ENCODE results near the gene INCA1.

Gene INCA1

DNA sequence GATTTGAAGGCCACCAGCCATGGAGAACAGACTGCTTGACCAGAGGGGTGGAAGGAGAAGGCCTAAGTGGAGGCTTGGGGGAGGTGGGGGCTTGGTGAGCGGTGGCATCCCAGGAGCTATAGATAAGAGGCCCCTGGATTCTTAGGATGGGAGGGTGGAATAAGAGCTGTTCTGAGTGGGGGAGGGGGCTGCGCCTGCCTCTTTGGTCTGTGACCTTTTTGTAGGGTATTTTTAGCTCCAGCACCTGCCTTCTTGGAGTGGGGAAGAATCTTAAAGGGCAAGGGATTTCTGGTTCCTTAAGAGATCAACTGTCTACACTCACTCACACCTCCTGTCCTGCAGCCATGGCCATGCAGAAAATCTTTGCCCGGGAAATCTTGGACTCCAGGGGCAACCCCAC, 45.8 kb downstream of the INCA1 start:
- Histone ChIP-seq H3K27me3 (ENCODE audit: insufficient read depth, poor library complexity, severe bottlenecking) (no peaks in the 10 kb centered on the region), H3K27ac (replicated peaks) (no peak overlapping the region), H3K4me3 (replicated peaks; ENCODE audit: insufficient read depth, low read length) (no peak overlapping the region)
- TF ChIP-seq, protein P1, sequence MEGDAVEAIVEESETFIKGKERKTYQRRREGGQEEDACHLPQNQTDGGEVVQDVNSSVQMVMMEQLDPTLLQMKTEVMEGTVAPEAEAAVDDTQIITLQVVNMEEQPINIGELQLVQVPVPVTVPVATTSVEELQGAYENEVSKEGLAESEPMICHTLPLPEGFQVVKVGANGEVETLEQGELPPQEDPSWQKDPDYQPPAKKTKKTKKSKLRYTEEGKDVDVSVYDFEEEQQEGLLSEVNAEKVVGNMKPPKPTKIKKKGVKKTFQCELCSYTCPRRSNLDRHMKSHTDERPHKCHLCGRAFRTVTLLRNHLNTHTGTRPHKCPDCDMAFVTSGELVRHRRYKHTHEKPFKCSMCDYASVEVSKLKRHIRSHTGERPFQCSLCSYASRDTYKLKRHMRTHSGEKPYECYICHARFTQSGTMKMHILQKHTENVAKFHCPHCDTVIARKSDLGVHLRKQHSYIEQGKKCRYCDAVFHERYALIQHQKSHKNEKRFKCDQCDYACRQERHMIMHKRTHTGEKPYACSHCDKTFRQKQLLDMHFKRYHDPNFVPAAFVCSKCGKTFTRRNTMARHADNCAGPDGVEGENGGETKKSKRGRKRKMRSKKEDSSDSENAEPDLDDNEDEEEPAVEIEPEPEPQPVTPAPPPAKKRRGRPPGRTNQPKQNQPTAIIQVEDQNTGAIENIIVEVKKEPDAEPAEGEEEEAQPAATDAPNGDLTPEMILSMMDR (IDR thresholded peaks at IDR 0.05; ENCODE audit: insufficient read depth, low read length): no peak
- TF ChIP-seq SPI1 (IDR thresholded peaks at IDR 0.05; ENCODE audit: borderline replicate concordance, low read depth) (no peak), REST (IDR thresholded peaks at IDR 0.05; ENCODE audit: insufficient replicate concordance, low read depth) (no peak), POLR2AphosphoS5 (IDR thresholded peaks at IDR 0.05; ENCODE audit: low read depth) (no peak), GABPA (IDR thresholded peaks at IDR 0.05; ENCODE audit: low read depth) (no peak)
- no peak for DNase-seq (ENCODE audit: low read depth in 1 of 2, low spot score in 1 of 2)

GRCh38 chr17:4950746-4951204, 46.5 kb downstream of the INCA1 start, which contains the start of gene ENO3:
Gene ENO3 (plus strand): TSS chr17:4951119. CDS start chr17:4951830, 711 bp downstream.
- H3K27me3 ChIP-seq (ENCODE audit: insufficient read depth, poor library complexity, severe bottlenecking): no peaks in the 10 kb centered on the region
- peak within 1 kb of the TSS; percentile 98 for H3K27ac ChIP-seq (replicated peaks)
- peak within 1 kb of the TSS; percentile 41 for H3K4me3 ChIP-seq (replicated peaks; ENCODE audit: insufficient read depth, low read length)
- TF ChIP-seq, protein P1 (IDR thresholded peaks at IDR 0.05; ENCODE audit: insufficient read depth, low read length): no peak
- TF ChIP-seq REST (IDR thresholded peaks at IDR 0.05; ENCODE audit: insufficient replicate concordance, low read depth) (no peak), GABPA (IDR thresholded peaks at IDR 0.05; ENCODE audit: low read depth) (no peak), SPI1 (IDR thresholded peaks at IDR 0.05; ENCODE audit: borderline replicate concordance, low read depth) (no peak), POLR2AphosphoS5 (IDR thresholded peaks at IDR 0.05; ENCODE audit: low read depth) (no peak)
- DNase-seq (ENCODE audit: low read depth in 1 of 2, low spot score in 1 of 2): no peak

DNA sequence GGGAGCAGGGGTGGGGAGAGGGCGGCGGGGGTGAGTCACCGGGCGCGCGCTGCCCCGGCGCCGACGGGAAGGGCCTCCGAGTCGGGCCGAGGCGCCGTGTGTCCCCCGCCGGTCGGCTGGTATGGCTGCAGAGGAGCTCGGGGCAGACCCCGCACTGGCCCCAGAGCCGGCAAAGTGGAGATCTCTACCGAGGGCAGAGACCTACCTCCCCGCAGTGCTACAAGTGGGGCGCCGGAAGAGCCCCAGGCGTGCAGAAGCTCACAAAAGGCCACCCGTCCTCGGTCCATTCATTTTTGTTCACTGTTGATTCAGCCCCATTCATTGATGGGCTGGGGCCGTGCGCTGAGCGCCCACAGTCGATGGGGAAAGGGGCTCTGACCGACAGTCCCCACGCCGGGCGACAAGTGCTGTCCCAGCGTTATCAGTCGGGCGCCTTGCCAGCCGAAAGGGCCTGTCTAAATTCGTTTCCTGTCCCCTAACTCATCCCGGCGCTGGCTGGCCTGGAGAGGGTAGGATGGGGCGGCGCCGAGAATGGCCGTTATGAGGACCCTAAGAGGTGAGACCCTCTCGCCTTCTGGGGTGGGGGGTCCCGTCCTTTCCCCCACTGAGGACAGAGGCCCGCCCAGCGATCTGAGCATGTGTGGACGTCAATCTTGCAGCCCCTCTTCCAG, 47.1 kb downstream of the INCA1 start:
- TF ChIP-seq POLR2AphosphoS5 (IDR thresholded peaks at IDR 0.05; ENCODE audit: low read depth) (peak; percentile 6; the same call in 1 of the 2 replicates), REST (IDR thresholded peaks at IDR 0.05; ENCODE audit: insufficient replicate concordance, low read depth) (no peak)
- DNase-seq (ENCODE audit: low read depth in 1 of 2, low spot score in 1 of 2): peak in 1 of 2 experiments; percentile 23
- peak overlapping the region; percentile 98 for H3K27ac ChIP-seq (replicated peaks)
- H3K27me3 ChIP-seq (ENCODE audit: insufficient read depth, poor library complexity, severe bottlenecking): no peaks in the 10 kb centered on the region
- H3K4me3 ChIP-seq (replicated peaks; ENCODE audit: insufficient read depth, low read length): peak overlapping the region; percentile 41
